ENCODE data around the gene SLC13A1.

DNA sequence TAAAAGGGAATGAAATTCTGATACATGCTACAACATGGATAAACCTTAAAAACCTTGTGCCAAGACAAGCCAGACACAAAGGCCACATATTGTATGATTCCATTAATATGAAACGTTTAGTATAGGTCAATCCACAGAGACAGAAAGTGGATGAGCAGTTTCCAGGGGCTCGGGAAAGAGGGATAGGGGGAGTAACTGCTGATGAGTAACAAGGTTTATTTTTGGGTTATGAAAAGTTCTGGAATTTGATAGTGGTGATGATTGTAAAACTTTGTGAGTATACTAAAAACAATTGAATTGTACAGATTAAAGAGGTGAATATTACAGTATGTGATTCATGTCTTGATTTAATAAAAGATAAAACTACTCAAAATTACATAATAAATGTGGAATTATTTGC, 19.1 kb upstream of the SLC13A1 start:
- TF ChIP-seq, protein P1, sequence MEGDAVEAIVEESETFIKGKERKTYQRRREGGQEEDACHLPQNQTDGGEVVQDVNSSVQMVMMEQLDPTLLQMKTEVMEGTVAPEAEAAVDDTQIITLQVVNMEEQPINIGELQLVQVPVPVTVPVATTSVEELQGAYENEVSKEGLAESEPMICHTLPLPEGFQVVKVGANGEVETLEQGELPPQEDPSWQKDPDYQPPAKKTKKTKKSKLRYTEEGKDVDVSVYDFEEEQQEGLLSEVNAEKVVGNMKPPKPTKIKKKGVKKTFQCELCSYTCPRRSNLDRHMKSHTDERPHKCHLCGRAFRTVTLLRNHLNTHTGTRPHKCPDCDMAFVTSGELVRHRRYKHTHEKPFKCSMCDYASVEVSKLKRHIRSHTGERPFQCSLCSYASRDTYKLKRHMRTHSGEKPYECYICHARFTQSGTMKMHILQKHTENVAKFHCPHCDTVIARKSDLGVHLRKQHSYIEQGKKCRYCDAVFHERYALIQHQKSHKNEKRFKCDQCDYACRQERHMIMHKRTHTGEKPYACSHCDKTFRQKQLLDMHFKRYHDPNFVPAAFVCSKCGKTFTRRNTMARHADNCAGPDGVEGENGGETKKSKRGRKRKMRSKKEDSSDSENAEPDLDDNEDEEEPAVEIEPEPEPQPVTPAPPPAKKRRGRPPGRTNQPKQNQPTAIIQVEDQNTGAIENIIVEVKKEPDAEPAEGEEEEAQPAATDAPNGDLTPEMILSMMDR (IDR thresholded peaks at IDR 0.05), result no peak
- no peak for TF ChIP-seq NPAS2 (CRISPR knock-in tag; IDR thresholded peaks at IDR 0.05; ENCODE audit: borderline replicate concordance)
- no peak for TF ChIP-seq POLR2A (IDR thresholded peaks at IDR 0.05; ENCODE audit: low read length)
- TF ChIP-seq EP300 (IDR thresholded peaks at IDR 0.05), result no peak
- no peak for TF ChIP-seq BHLHE40 (IDR thresholded peaks at IDR 0.05; ENCODE audit: low read depth, low read length)
- no peak for TF ChIP-seq RCOR1 (IDR thresholded peaks at IDR 0.05; ENCODE audit: low read depth, low read length)
- TF ChIP-seq, protein P2, sequence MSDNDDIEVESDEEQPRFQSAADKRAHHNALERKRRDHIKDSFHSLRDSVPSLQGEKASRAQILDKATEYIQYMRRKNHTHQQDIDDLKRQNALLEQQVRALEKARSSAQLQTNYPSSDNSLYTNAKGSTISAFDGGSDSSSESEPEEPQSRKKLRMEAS (IDR thresholded peaks at IDR 0.05), result no peak
- TF ChIP-seq RAD21 (conservative IDR thresholded peaks at IDR 0.05 in 1 of 2, IDR thresholded peaks at IDR 0.05 in 1 of 2), result no peak
- TF ChIP-seq, protein P3, sequence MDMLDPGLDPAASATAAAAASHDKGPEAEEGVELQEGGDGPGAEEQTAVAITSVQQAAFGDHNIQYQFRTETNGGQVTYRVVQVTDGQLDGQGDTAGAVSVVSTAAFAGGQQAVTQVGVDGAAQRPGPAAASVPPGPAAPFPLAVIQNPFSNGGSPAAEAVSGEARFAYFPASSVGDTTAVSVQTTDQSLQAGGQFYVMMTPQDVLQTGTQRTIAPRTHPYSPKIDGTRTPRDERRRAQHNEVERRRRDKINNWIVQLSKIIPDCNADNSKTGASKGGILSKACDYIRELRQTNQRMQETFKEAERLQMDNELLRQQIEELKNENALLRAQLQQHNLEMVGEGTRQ (IDR thresholded peaks at IDR 0.05), result no peak
- TF ChIP-seq, protein P4, sequence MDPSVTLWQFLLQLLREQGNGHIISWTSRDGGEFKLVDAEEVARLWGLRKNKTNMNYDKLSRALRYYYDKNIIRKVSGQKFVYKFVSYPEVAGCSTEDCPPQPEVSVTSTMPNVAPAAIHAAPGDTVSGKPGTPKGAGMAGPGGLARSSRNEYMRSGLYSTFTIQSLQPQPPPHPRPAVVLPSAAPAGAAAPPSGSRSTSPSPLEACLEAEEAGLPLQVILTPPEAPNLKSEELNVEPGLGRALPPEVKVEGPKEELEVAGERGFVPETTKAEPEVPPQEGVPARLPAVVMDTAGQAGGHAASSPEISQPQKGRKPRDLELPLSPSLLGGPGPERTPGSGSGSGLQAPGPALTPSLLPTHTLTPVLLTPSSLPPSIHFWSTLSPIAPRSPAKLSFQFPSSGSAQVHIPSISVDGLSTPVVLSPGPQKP (IDR thresholded peaks at IDR 0.05; ENCODE audit: low read depth, low read length), result no peak
- TF ChIP-seq PHF8 (IDR thresholded peaks at IDR 0.05; ENCODE audit: borderline replicate concordance, low read depth), result no peak
